Mammary epithelial cell (primary cell): Measurements from ENCODE around the gene KLK6.

Experiments
- CTCF ChIP-seq, 2 donors: IDR thresholded peaks in 1 of 2; conservative IDR thresholded peaks in 1 of 2; 2 replicates each; pipeline ENCODE4 v1.5.1; 2011 to 2012; ENCODE audit warnings: inconsistent platforms in 2 of 2, low read length in 2 of 2, mild to moderate bottlenecking in 2 of 2, control low read depth in 1 of 2, low read depth in 1 of 2; ENCODE audit not compliant: insufficient read depth in 1 of 2; ENCODE audit errors: extremely low read depth in 1 of 2
- EZH2 ChIP-seq: IDR thresholded peaks from 2 replicates; pipeline ENCODE4 v1.6.1; 2012; ENCODE audit warnings: low read length, inconsistent platforms, borderline replicate concordance

DNA sequence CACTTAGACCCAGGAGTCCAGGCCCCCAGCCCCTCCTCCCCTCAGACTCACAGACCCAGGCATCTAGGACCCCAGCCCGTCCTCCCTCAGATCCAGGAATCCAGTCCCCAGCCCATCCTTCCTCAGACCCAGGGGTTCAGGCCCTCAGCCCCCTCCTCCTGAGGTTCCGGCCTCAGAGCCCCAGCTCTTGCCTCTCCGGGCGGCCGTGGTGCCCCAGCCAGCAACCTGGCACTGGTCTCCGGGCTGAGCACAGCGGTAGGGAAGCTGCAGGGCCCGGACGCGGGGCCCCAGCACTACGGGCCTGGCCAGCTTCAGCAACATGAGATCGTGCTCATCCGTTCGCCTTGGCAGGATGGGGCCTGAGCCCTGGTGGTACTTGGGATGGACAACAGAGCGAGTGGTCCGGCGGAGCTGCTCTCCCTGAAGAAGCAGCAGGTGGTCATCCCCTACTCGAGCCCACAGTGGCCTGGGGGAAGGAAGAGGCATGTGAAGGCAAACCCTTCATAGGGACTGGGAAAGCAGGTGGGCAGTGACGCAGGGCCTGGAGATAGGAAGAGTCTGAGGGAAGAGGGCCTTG lies 46.4 kb upstream of the KLK6 start:
- TF ChIP-seq CTCF (conservative IDR thresholded peaks at IDR 0.05 in 1 of 2, IDR thresholded peaks at IDR 0.05 in 1 of 2; ENCODE audit: extremely low read depth in 1 of 2, insufficient read depth in 1 of 2, low read depth in 1 of 2, low read length in 2 of 2) (no peak), EZH2 (no peak)
